Ascending aorta (tissue), 2 donors: Measurements from ENCODE around the gene KLF7. TPM values are rescaled to one million over a fixed set of nuclear protein-coding genes. Genes with fewer than 3 reads are reported as not detected.

Source experiments
- DNase-seq, 2 donors: peaks; one replicate each; pipeline ENCODE4 v3.0.0-alpha.2; 2019; ENCODE audit warnings: low spot score in 2 of 2
- H3K27ac ChIP-seq, 2 donors: fragments of 200-600 bp; sonication (generic); one replicate each; pipeline ENCODE4 v1.5.1; 2016 to 2017; ENCODE audit warnings: mild to moderate bottlenecking in 1 of 2
- H3K27me3 ChIP-seq: fragments of 200-600 bp; sonication (generic); one replicate; pipeline ENCODE4 v1.5.1; 2017
- H3K36me3 ChIP-seq, 2 donors: fragments of 200-600 bp; sonication (generic); one replicate each; pipeline ENCODE4 v1.5.1; 2016
- H3K4me1 ChIP-seq, 2 donors: fragments of 200-600 bp; sonication (generic); one replicate each; pipeline ENCODE4 v1.5.1; 2016 to 2017; ENCODE audit warnings: mild to moderate bottlenecking in 1 of 2
- H3K4me3 ChIP-seq, 2 donors: fragments of 200-600 bp; sonication (generic); one replicate each; pipeline ENCODE4 v1.5.1; 2016 to 2017; ENCODE audit warnings: mild to moderate bottlenecking in 1 of 2
- H3K9me3 ChIP-seq, 2 donors: fragments of 200-600 bp; sonication (generic); one replicate each; pipeline ENCODE4 v1.5.1; 2016
- intact Hi-C: fragments of 100-400 bp; cut with DNase I; formaldehyde crosslinking; loops from one replicate; pipeline ENCODE4 v1.15.1; 2023
- total RNA-seq: library from RNA; depleted of rRNA; stranded (reverse); fragments of >200 nt; gene quantifications from one replicate; pipeline ENCODE4 v1.1.0, GENCODE V29; 2016
- TF ChIP-seq, protein P1 (sequence below), 3 experiments: fragments of 200-600 bp in 2 of 3; fragments of 450-650 bp in 1 of 3; sonication (generic) in 2 of 3; IDR thresholded peaks; one replicate each; pipeline ENCODE4 v1.5.1; 2016 to 2019; ENCODE audit warnings: antibody characterized with exemption in 3 of 3, mild to moderate bottlenecking in 1 of 3, moderate library complexity in 1 of 3

Gene KLF7
- total RNA-seq, 1 donor from 2014 or later, result 17.0 TPM

DNA sequence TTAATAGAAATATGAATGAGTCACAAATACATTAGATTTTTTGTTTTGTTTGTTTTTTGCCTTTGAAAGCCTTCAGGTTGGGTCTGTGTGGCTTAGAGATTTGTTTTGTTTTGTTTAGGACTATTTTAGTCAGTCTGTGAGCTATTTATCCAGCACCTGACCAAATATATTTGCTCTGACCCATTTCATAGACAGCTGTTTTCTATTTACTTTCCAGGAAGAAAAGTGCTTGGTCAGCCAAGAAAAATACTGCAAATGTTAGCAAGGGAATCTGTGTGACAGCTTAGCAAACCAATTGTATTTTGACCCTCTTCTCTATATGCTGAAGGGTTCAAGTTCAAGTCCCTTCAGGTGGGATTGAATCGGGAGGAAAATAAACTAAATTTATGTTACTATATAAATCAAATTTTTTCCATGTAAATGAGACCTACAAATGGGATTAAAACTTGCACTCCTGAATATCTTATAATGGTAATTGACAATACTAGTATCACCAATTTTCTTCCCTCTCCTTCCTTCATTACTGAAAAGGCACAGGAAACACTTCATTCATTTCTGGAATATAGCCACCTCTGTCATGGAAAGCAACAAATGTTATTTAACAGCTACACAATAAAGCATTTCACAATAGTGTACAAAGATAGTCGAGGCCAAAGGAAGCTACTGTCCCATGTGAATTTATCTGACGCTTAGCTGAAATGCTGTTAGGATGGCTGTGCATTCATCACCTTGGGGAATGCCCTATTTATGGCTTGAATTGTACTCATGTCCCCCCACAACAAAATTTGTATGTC, 23.1 kb upstream of the KLF7 start:
- Histone ChIP-seq H3K4me1 (peaks cover 0 to 5% of the 10 kb centered on the region in 2 donors), H3K9me3 (no peaks in the 10 kb centered on the region), H3K27ac (no peak overlapping the region), H3K4me3 (no peak overlapping the region), H3K27me3 (no peaks in the 10 kb centered on the region), H3K36me3 (no peaks in the 10 kb centered on the region)
- TF ChIP-seq, protein P1, sequence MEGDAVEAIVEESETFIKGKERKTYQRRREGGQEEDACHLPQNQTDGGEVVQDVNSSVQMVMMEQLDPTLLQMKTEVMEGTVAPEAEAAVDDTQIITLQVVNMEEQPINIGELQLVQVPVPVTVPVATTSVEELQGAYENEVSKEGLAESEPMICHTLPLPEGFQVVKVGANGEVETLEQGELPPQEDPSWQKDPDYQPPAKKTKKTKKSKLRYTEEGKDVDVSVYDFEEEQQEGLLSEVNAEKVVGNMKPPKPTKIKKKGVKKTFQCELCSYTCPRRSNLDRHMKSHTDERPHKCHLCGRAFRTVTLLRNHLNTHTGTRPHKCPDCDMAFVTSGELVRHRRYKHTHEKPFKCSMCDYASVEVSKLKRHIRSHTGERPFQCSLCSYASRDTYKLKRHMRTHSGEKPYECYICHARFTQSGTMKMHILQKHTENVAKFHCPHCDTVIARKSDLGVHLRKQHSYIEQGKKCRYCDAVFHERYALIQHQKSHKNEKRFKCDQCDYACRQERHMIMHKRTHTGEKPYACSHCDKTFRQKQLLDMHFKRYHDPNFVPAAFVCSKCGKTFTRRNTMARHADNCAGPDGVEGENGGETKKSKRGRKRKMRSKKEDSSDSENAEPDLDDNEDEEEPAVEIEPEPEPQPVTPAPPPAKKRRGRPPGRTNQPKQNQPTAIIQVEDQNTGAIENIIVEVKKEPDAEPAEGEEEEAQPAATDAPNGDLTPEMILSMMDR (IDR thresholded peaks at IDR 0.05), result no peak
- no peak for DNase-seq
- intact Hi-C loops, result no loop called here

DNA sequence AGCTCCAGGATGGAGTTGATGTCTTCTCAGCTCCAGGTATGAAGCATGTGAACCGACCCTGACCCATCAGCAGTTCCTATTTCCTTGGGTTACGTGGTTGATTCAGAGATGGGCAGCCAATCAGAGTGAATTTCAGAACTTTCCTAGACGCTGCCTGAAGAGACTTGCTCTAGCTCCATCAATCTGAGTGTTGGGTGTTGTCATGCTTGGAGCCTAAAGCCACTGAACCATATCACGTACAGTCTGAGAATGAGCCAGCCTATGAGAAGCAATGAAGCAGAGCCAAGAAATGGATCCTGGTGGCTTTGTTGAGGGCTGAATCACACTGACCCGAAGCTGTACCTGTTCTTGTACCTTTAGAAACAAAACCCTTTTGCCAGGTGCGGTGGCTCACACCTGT, 19.6 kb upstream of the KLF7 start:
- Histone ChIP-seq H3K9me3 (no peaks in the 10 kb centered on the region), H3K27me3 (no peaks in the 10 kb centered on the region), H3K4me1 (peaks cover 0 to 5% of the 10 kb centered on the region in 2 donors), H3K27ac (no peak overlapping the region), H3K36me3 (no peaks in the 10 kb centered on the region), H3K4me3 (no peak overlapping the region)
- DNase-seq, result no peak
- intact Hi-C loops, result no loop called here
- TF ChIP-seq, protein P1 (IDR thresholded peaks at IDR 0.05), result no peak

DNA sequence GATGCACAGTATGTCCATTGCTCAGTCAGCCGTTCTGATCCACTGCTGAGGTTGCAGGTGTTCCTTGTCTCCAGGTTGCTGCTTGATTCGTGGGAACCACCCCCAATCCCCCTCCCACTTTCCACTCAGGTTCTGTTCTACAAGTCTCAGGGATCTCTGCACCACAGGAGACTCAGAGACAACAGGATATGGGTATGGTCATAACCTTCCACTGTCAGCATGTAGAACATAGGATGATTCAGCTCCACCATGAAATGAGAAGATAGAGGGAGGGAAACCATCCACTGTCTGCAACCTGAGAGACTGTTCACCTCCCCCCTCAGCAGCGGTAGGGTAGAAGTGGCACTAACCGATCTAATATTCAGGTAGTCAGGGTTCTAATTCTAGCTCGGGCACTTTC, 19.0 kb upstream of the KLF7 start:
- intact Hi-C loops, result no loop called here
- TF ChIP-seq, protein P1 (IDR thresholded peaks at IDR 0.05), result no peak
- no peaks in the 10 kb centered on the region for H3K36me3 ChIP-seq
- no peak for DNase-seq
- H3K4me1 ChIP-seq, result peaks cover 0 to 5% of the 10 kb centered on the region in 2 donors
- H3K9me3 ChIP-seq, result no peaks in the 10 kb centered on the region
- no peaks in the 10 kb centered on the region for H3K27me3 ChIP-seq
- H3K27ac ChIP-seq, result no peak overlapping the region
- H3K4me3 ChIP-seq, result no peak overlapping the region

DNA sequence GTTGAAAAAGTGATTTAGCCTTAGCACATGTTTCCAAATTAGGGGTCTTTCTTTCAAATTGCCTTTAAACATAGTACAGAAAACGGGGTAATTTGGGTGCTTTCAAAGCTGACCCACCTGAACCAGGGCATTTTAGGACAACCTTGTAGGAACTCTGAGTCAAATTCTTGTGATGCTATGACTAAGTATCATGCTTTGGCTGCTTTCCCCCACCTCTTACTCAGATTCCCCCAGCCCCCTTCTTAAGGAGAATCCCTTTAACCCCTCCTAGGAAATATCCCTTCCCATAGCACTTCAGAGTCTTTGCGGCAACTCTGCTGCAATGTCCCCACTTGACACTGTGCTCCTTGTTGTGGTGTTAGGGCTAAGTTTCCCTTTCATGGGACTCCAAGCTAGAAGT, 18.6 kb upstream of the KLF7 start:
- H3K36me3 ChIP-seq, result no peaks in the 10 kb centered on the region
- peaks cover 0 to 5% of the 10 kb centered on the region in 2 donors for H3K4me1 ChIP-seq
- DNase-seq, result no peak
- no peak overlapping the region for H3K27ac ChIP-seq
- H3K9me3 ChIP-seq, result no peaks in the 10 kb centered on the region
- TF ChIP-seq, protein P1 (IDR thresholded peaks at IDR 0.05), result no peak
- H3K27me3 ChIP-seq, result no peaks in the 10 kb centered on the region
- intact Hi-C loops, result no loop called here
- H3K4me3 ChIP-seq, result no peak overlapping the region

DNA sequence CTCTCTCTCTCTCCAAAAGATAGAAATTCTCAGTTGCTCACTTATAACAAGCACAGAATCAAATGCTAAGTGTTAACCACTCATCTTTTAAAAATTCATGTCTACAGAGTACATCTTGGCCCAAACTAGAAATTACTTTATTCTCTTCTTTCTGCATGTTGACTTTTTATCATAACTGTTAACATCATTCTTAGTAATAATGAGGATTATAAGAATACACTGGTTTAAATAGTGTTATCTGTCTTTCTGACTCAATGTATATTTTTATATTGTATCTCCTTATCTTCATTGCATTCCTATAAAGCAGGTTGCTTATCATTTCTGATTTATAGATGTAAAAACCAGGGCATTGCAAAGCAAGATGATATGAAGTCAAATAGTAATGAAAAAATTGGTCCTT, 17.8 kb upstream of the KLF7 start:
- Histone ChIP-seq H3K36me3 (no peaks in the 10 kb centered on the region), H3K4me3 (no peak overlapping the region), H3K9me3 (no peaks in the 10 kb centered on the region), H3K4me1 (peaks cover 0 to 2% of the 10 kb centered on the region in 2 donors), H3K27ac (no peak overlapping the region), H3K27me3 (no peaks in the 10 kb centered on the region)
- intact Hi-C loops, result no loop called here
- TF ChIP-seq, protein P1 (IDR thresholded peaks at IDR 0.05), result no peak
- no peak for DNase-seq
